HEK293 (cell line): Measurements from ENCODE around the gene SPAG8.

ENCODE experiments used
- ZNF133 ChIP-seq: fragments of 450-650 bp; formaldehyde crosslinking; IDR thresholded peaks from 2 replicates; pipeline ENCODE4 v1.5.1; 2016; ENCODE audit warnings: missing biosample characterization, missing genetic modification characterization
- TF ChIP-seq, protein P1 (sequence below): fragments of 450-650 bp; formaldehyde crosslinking; IDR thresholded peaks from 2 replicates; pipeline ENCODE4 v1.5.1; 2016; ENCODE audit warnings: missing biosample characterization, missing genetic modification characterization, low read depth
- TF ChIP-seq, protein P2 (sequence below): fragments of 450-650 bp; formaldehyde crosslinking; IDR thresholded peaks from 2 replicates; pipeline ENCODE4 v1.5.1; 2016; ENCODE audit warnings: missing biosample characterization, missing genetic modification characterization

DNA sequence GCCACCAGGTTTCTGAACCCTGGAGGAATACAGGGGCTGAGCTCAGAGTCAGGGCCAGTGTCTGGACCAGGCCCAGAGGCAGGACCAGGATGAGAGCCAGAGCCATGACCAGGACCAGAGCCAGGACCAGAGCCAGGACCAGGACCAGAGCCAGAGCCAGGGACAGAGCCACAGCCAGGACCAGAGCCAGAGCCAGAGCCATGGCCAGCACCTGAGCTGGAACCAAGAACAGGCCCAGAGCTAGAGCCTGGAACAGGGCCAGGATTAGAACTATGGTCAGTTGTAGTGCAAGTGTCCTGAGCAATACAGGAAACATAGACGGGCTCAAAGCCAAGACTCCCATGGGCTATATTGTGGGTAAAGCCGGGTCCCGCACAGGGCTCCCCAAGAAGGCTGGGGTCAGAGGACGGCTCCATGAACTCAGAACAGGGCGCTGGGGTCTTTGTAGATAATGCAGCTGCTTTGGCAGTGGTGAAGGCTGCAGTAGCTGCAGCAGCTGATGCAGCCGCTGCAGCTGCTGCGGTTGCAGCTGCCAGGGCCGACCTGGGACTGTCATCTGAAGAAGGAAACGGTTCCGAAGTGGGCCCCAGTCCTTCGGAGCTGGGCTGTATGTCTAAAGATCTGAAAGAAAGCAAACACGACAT, 559 bp downstream of the SPAG8 start:
- no peak for TF ChIP-seq ZNF133 (tag by site-specific recombination)
- TF ChIP-seq, protein P1, sequence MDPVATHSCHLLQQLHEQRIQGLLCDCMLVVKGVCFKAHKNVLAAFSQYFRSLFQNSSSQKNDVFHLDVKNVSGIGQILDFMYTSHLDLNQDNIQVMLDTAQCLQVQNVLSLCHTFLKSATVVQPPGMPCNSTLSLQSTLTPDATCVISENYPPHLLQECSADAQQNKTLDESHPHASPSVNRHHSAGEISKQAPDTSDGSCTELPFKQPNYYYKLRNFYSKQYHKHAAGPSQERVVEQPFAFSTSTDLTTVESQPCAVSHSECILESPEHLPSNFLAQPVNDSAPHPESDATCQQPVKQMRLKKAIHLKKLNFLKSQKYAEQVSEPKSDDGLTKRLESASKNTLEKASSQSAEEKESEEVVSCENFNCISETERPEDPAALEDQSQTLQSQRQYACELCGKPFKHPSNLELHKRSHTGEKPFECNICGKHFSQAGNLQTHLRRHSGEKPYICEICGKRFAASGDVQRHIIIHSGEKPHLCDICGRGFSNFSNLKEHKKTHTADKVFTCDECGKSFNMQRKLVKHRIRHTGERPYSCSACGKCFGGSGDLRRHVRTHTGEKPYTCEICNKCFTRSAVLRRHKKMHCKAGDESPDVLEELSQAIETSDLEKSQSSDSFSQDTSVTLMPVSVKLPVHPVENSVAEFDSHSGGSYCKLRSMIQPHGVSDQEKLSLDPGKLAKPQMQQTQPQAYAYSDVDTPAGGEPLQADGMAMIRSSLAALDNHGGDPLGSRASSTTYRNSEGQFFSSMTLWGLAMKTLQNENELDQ (tag by site-specific recombination) = no peak
- TF ChIP-seq, protein P2, sequence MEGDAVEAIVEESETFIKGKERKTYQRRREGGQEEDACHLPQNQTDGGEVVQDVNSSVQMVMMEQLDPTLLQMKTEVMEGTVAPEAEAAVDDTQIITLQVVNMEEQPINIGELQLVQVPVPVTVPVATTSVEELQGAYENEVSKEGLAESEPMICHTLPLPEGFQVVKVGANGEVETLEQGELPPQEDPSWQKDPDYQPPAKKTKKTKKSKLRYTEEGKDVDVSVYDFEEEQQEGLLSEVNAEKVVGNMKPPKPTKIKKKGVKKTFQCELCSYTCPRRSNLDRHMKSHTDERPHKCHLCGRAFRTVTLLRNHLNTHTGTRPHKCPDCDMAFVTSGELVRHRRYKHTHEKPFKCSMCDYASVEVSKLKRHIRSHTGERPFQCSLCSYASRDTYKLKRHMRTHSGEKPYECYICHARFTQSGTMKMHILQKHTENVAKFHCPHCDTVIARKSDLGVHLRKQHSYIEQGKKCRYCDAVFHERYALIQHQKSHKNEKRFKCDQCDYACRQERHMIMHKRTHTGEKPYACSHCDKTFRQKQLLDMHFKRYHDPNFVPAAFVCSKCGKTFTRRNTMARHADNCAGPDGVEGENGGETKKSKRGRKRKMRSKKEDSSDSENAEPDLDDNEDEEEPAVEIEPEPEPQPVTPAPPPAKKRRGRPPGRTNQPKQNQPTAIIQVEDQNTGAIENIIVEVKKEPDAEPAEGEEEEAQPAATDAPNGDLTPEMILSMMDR (tag by site-specific recombination) = no peak
